ENCODE measurements around the gene SLC9A9.
A peak's percentile ranks its signal among the peaks of the same experiment; 100 is the strongest.
"Not testable (repeated sequence)": the region's sequence is repeated elsewhere in the genome, so short reads cannot be mapped to it uniquely, and the experiment has no call there.

SLC9A9 gene

DNA sequence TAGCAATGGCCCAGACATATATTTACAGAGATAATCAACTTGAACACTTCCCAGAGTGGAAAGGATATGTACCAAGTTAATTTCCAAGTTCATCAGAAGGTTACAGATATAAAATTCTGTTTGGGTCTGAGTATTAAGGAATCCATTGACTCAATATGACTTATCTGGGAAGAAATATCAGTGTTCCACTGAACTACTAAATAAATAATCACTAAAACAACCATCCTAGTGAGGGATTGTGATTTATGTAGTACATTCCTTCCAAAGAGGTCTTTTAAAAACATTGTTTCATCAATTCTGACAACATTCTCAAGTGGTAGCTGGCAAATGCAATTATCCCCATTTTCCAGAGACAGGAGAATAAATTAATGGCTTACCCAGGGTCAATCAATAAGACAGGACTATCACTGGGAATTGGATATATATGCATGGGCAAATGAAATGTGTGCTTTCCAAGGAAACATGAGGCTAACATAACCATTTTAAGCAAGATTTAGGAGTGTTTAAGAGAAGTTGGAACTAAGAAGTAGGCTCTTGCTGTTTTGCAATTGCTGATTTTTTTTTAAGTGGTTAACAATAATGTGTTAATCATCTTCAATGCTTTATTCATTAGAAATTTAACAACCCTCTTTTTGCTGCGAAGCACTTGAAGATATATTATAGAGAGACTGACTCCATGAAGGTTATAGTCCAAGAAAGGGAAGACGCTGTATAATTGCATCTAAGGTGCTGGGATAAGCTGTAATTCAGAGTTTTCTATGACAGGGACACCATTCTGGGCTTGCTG, 37.9 kb downstream of the SLC9A9 start:
- no peak for DNase-seq (ENCODE audit: low read depth)

GRCh38 chr3:143809121-143809621, 39.1 kb downstream of the SLC9A9 start:
- peak; percentile 42 for DNase-seq (ENCODE audit: low read depth)

DNA sequence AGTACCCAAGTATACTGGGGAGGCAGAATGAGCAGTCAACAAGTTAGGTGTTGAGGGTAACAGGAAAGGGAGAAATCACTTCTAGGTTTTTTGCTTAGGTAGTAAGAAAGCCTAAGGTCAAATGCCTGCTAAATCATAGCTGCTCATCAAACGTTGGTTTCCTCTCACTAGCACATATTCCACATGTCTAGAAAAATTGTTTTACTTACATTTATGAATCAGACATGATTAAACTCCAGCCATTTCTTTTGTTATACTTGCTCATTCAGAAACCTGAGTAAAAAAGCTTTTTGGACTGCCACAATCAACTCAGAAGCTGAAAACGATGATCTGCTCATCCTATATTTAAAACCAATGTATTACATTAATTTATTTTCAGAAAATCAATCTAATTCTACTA, 40.2 kb downstream of the SLC9A9 start:
- DNase-seq (ENCODE audit: low read depth): no peak

DNA sequence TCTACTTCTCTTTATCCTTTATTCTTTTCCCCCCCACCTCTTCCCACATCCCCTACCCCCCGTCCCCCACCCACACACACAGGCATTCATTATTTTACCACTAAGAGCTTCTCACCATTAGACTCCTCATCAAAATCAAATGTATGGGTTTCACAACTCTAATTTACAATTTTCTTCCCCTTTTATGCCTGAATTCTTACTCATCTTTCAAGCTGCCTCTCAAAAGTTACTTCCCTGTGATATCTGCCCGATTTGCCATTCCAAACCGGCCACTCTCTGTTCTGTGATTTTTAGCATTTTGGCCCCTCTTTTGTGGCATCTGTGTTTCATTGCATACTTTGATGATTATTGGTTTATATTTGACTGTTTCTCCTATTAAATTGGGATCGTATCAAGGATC, 42.2 kb downstream of the SLC9A9 start:
- DNase-seq (ENCODE audit: low read depth): no peak

DNA sequence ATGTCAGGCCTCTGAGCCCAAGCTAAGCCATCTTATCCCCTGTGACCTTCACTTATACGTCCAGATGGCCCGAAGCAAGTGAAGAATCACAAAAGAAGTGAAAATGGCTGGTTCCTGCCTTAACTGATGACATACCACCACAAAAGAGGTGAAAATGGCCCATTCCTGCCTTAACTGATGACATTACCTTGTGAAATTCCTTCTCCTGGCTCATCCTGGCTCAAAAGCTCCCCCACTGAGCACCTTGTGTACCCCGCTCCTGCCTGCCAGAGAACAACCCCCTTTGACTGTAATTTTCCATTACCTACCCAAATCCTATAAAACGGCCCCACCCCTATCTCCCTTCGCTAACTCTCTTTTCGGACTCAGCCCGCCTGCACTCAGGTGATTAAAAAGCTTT, 42.8 kb downstream of the SLC9A9 start:
- not testable (repeated sequence) for DNase-seq (ENCODE audit: low read depth)

GRCh38 chr3:143801046-143801445, 47.2 kb downstream of the SLC9A9 start:
- DNase-seq (ENCODE audit: low read depth): not testable (repeated sequence)

- DNase-seq (ENCODE audit: low read depth): not testable (repeated sequence)
Observed at GRCh38 chr3:143798151-143798550, 50.1 kb downstream of the SLC9A9 start.

- no peak for DNase-seq (ENCODE audit: low read depth)
Observed at GRCh38 chr3:143795874-143796273, 52.4 kb downstream of the SLC9A9 start.

GRCh38 chr3:143794793-143795462, 53.3 kb downstream of the SLC9A9 start:
- DNase-seq (ENCODE audit: low read depth): no peak

GRCh38 chr3:143793971-143794370, 54.3 kb downstream of the SLC9A9 start:
- DNase-seq (ENCODE audit: low read depth): no peak

GRCh38 chr3:143791386-143791785, 56.9 kb downstream of the SLC9A9 start:
- no peak for DNase-seq (ENCODE audit: low read depth)

DNA sequence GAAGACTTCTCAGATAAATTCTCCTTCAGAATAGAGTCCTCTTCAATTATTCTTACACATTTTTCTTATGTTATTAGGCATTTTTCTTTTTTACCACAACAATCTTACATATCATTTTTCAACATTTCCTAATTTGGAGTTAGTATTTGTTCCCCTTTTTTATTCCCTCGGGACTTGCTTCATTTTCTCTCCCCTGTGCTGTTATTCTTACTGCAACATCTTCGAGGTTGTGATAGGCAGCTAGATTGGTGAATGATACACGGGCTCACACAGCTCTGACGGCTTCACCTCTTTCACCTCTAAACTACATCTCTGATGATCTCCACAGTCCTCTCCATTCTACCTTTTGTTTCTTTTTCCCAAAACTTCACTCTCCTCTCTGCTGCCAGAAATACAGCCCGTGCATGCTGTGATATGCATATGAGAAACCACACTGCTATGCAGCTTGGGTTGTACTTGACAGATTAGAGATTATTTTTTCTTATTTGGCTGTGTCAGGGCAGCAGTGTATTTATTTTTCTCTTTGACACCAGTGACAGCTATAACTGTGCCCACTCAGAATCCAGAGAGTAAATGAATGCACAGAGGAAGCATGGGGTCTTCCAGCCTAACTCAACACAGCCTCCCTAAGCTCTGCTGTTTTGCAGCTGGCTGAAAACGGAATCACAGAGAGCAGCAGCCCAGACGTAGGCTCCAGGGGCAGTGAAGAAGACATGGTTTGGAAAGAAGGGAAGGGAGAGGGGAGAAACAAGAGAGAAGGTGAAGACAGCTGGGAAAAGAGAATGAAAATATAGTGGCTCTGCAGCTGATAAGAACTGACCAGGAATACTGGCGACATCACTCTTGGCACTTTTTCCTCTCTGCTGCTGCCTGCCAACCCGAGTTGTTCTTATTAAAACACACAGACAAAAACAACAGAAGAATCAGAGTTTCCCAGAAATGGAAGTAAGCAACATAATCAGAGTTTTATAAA, 61.8 kb downstream of the SLC9A9 start:
- DNase-seq (ENCODE audit: low read depth): peak; percentile 36

- DNase-seq (ENCODE audit: low read depth): no peak
Observed at GRCh38 chr3:143784446-143784845, 63.8 kb downstream of the SLC9A9 start.

DNA sequence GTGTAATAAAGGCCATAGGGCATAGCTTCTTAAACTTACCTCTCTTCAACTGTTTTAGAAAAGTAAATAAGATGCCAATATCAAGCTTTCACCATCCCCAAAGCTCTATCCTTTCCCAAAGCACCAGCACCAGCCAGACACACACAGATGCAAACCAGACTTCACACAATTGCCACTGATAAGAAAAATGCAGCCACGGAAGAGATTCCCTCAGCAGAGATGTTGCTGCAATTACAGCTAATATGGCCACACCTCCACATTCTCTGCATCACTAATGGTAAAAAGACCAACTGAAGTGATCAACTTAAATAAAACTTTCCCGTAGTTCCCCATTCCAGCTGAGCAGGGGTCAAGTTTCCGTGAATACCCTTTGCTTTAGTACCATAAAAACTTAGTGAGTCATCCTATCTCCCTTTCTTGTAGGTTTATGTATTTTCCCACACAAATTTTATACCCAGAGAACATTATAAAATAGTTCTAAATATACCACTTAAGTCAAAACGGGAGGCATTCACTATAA, 64.4 kb downstream of the SLC9A9 start:
- DNase-seq (ENCODE audit: low read depth): no peak

GRCh38 chr3:143775459-143775858, 72.8 kb downstream of the SLC9A9 start:
- DNase-seq (ENCODE audit: low read depth): peak; percentile 28

- DNase-seq (ENCODE audit: low read depth): no peak
Observed at GRCh38 chr3:143771939-143772338, 76.3 kb downstream of the SLC9A9 start.

DNA sequence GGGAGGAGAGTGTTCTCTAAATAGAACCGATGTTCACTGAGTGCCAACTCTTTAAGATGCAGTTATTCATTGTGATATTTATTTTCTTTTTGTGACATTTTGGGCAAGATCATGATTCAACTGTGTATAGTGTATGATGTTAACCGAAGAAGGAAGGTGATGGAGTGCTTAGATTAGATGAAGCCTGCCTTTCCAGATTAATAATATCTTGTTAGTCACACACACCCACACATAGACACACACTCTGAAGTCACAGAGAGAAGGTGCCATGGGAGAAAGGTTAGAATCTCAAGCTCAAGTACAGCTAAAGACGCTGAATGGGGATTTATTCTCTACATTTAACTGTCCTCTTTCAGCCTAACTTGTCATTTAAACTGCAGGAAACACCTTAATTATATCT, 77.0 kb downstream of the SLC9A9 start:
- DNase-seq (ENCODE audit: low read depth): no peak

- no peak for DNase-seq (ENCODE audit: low read depth)
Observed at GRCh38 chr3:143770391-143770790, 77.9 kb downstream of the SLC9A9 start.

DNA sequence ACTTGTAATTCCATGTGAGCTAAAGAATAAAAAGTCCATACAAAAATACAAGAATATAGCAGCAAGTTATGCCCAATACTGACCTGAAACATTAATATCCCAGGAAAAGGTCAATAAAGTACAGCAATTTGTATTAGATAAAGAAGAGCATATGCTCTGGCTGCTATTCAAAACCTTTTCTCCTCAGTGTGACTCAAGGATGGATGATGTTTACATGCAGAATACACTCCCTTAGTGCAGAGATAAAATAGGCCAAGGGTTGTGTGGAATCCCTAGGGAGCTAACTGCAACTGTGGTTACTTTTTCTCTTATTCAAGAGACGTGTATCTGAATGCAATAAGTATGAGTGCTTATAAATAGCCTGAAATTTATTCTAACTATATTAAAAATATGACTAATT, 78.7 kb downstream of the SLC9A9 start:
- DNase-seq (ENCODE audit: low read depth): peak; percentile 70

DNA sequence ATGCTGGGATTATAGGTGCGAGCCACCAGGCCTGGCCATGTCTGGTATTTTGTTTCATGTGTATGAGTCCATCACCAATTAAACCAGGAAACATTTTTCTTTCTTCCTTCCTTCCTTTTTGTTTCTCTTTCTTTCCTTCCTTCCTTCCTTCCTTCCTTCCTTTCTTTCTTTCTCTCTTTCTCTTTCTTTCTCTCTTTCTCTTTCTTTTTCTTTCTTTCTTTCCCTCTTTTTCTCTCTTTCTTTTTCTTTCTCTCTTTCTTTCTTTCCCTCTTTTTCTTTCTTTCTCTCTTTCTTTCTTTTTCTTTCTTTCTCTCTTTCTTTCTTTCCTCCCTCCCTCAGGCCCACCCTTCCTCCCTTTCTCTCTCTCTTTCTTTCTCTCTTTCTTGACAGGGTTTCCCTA, 83.4 kb downstream of the SLC9A9 start:
- DNase-seq (ENCODE audit: low read depth): no peak

DNA sequence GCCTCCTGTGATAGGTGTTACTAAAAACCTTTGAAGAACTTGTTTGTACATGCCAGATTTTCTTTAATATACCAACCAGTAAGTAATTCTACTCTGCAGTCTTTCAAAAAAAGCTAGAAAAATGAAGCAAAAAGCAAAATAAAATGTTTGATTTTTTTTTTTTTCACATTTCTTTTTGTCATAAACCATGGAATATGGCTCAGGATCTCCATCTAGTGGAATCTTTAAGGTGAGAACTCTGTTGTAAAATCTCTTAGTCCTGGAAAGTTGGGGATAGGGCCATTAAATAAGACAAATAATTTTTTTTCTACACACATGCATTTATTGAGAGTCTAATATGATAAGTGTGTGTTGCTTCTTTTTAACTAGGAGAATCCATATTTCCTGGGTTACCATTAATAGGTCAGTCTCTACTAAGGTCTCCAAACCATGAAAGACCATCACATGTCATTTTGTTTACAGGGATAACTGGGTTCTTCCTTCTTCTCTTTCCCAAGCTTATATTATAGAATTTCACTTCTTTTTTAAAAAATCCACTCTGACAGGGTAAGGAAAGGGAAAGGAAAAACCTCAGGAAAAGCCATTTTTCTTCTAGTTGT, 84.6 kb downstream of the SLC9A9 start:
- DNase-seq (ENCODE audit: low read depth): peak; percentile 25

- DNase-seq (ENCODE audit: low read depth): no peak
Observed at GRCh38 chr3:143757691-143758090, 90.6 kb downstream of the SLC9A9 start.
